Measurements from ENCODE around the gene KLHDC7A.

DNA sequence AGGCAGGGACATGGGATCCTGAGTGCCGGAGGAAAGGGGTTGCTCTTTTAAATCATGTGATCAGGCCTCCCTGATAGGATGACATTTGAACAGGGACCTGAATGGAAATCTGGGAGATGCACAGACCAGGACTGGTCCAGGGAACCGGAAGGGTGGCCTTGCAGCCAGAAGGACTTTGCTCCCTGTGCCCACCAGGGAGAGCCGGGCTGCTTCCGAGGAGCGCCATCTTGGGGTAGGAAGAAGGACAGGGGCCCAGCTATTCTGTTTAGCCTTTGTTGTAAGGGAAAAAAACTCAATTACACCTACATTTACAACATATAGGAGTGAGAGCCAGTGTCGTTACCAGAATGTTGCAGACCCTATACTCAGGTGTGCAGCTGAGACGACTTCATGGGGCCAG is 5.5 kb downstream of the KLHDC7A start:
- no peak for TF ChIP-seq POLR2A (IDR thresholded peaks at IDR 0.05; ENCODE audit: low read depth, low read length)
- TF ChIP-seq TAF1 (IDR thresholded peaks at IDR 0.05; ENCODE audit: borderline replicate concordance, low read depth, low read length), result no peak
- no peak for TF ChIP-seq POLR2AphosphoS5 (IDR thresholded peaks at IDR 0.05; ENCODE audit: low read depth, low read length)
